ACC112 (cell line): ENCODE data around the gene TM7SF2.

ENCODE experiments used
- H2AFZ ChIP-seq: fragments of 200-600 bp; sonication (generic); one replicate; pipeline ENCODE4 v1.6.0; 2017; ENCODE audit warnings: antibody characterized with exemption, low read length; ENCODE audit not compliant: unreplicated experiment
- H3K27ac ChIP-seq: fragments of 200-600 bp; sonication (generic); 2 replicates; pipeline ENCODE4 v1.5.1; 2014; ENCODE audit warnings: low read depth, mild to moderate bottlenecking, antibody characterized with exemption, low read length, moderate library complexity
- H3K27me3 ChIP-seq: fragments of 200-600 bp; sonication (generic); 2 replicates; pipeline ENCODE4 v1.6.1; 2014; ENCODE audit warnings: mild to moderate bottlenecking, antibody characterized with exemption, low read length, moderate library complexity, mixed read lengths; ENCODE audit not compliant: insufficient read depth
- H3K36me3 ChIP-seq: fragments of 200-600 bp; sonication (generic); 2 replicates; pipeline ENCODE4 v1.6.1; 2016; ENCODE audit warnings: mild to moderate bottlenecking, antibody characterized with exemption, low read length, moderate library complexity, mixed read lengths; ENCODE audit not compliant: insufficient read depth
- H3K4me1 ChIP-seq: fragments of 200-600 bp; sonication (generic); one replicate; pipeline ENCODE4 v1.6.1; 2016; ENCODE audit warnings: low read length, mixed read lengths; ENCODE audit not compliant: insufficient read depth, unreplicated experiment, control insufficient read depth
- H3K4me3 ChIP-seq: fragments of 200-600 bp; sonication (generic); 2 replicates; pipeline ENCODE4 v1.5.1; 2014; ENCODE audit warnings: mild to moderate bottlenecking, low read depth, low read length
- H3K79me2 ChIP-seq: fragments of 200-600 bp; sonication (generic); one replicate; pipeline ENCODE4 v1.6.0; 2016; ENCODE audit warnings: low read length; ENCODE audit not compliant: control insufficient read depth, unreplicated experiment, insufficient read depth

The TM7SF2 gene

DNA sequence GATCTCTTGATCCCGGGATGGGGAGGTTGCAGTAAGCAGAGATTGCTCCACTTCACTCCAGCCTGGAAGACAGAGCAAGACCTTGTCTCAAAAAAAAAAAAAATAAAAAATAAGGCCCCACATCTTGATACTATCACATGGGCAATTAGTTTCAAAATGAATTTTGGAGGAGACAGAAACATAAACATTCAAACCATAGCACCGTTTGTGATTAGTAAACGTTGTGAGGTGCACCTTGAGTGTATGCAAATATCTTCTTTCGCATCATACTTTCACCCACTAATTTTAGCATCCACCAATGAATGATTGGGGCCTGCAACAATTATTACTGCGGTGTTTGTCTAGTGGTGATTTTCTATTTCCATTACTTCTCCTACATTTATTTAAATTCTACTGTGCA lies 47.3 kb downstream of the TM7SF2 start:
- H3K4me1 ChIP-seq, result no peaks in the 10 kb centered on the region
- H3K79me2 ChIP-seq, result no peaks in the 10 kb centered on the region
- no peak overlapping the region for H3K4me3 ChIP-seq
- no peaks in the 10 kb centered on the region for H3K36me3 ChIP-seq
- H3K27me3 ChIP-seq, result no peaks in the 10 kb centered on the region
- no peak overlapping the region for H2AFZ ChIP-seq
- no peak overlapping the region for H3K27ac ChIP-seq

DNA sequence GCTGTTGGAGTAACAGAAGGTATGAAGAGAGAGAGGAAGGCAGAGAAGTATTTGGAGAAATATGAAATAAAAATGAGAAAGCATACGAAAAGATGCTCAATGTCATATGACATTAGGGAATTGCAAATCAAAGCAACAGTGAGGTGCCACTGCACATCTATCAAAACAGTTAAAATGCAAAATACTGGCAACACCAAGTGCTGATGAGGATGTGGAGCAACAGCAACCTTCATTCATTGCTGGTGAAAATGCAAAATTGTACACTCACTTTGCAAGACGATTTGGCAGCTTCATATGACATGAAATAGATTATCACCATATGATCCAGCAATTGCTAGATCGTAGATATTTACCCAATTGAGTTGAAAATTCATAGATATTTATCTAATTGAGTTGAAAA lies 49.0 kb downstream of the TM7SF2 start:
- Histone ChIP-seq H3K4me1 (peaks cover 3% of the 10 kb centered on the region), H3K27ac (no peak overlapping the region), H3K36me3 (no peaks in the 10 kb centered on the region), H3K4me3 (no peak overlapping the region), H3K79me2 (no peaks in the 10 kb centered on the region), H3K27me3 (no peaks in the 10 kb centered on the region), H2AFZ (no peak overlapping the region)

DNA sequence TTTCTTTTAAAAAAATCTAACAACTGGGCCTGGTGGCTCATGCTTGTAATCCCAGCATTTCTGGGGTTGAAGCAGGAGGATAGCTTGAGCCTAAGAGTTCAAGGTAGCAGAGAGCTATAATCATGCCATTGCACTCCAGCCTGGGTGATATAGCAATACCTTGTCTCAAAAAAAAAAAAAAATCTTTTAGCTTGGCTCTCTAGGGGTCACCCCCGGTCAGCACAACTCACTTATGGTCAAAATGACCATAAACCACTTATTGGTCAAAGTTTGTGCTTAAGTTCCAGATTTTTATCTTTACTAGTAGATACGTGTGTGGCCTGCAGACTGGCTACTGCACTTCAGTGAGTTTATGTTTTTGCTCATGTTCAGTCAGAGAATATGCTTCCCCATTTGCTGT lies 52.0 kb downstream of the TM7SF2 start:
- no peak overlapping the region for H3K27ac ChIP-seq
- peaks cover 7% of the 10 kb centered on the region for H3K4me1 ChIP-seq

More for the DNA sequence above, 52.0 kb downstream of the TM7SF2 start:
- Histone ChIP-seq H3K27me3 (no peaks in the 10 kb centered on the region), H3K4me3 (no peak overlapping the region), H3K79me2 (no peaks in the 10 kb centered on the region), H3K36me3 (no peaks in the 10 kb centered on the region), H2AFZ (no peak overlapping the region)
